Nucleus accumbens (tissue), 56 donors: ENCODE data around the gene GFOD2.
"Not testable (repeated sequence)": the region's sequence is repeated elsewhere in the genome, so short reads cannot be mapped to it uniquely, and the experiment has no call there.

Source experiments
- DNase-seq, 56 donors: peaks; one replicate each; lab custom pipeline; 2025; lab: John Stamatoyannopoulos, UW

GFOD2 gene

DNA sequence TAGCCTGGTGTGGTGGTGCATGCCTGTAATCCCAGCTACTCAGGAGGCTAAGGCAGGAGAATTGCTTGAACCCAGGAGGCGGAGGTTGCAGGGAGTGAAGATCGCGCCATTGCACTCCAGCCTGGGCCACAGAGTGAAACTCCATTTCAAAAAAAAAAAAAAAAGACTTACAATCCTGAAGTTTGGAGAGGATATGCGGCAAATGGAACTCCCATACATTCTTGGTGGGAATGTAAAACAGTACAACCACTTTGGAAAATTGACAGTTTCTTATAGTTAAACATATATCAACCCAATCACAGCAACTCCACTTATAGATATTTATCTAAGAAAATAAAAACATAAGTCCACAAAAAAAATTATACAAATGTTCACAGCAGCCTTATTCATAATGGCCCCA is 11.9 kb downstream of the GFOD2 start:
- no peak for DNase-seq

DNA sequence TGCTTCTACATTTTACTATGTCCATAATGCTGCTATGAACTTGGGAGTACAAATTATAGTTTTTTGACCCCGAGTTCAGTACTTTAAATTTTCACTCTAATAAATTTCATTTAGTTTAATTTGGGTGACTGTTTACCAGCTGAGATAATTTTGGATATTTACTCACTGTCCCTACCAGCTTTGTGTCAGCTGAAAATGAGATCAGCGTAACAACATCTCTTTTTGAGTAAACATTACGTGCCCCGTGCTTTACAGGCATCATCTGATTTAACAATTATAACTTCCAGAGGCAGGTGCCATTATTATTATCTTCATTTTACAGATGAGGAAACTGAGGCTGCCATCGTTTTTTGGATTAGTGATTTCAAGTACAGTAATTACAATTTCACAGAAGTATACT is 15.0 kb downstream of the GFOD2 start:
- DNase-seq: no peak

DNA sequence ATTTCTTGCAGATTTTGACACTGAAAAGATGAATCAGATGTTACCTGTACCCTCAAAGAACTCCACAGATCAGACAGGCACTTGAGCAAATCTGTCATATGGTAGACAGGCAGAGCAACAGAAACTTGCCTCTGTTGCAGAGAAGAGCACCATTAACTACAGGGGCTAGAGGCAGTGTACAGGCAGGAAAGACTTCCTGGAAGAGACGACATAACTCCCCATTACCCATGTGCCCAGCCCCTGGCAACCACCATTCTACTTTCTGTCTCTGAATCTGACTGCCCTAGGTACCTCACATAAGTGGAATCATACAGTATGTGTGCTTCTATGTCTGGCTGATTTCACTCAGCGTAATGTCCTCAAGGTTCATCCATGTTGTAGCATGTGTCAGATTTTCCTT is 15.5 kb downstream of the GFOD2 start:
- no peak for DNase-seq

- no peak for DNase-seq
Observed at GRCh38 chr16:67702130-67702529, 17.0 kb downstream of the GFOD2 start.

GRCh38 chr16:67701420-67701819 is 17.7 kb downstream of the GFOD2 start:
- no peak for DNase-seq

- DNase-seq: no peak
Observed at GRCh38 chr16:67699265-67699664, 19.9 kb downstream of the GFOD2 start.

DNA sequence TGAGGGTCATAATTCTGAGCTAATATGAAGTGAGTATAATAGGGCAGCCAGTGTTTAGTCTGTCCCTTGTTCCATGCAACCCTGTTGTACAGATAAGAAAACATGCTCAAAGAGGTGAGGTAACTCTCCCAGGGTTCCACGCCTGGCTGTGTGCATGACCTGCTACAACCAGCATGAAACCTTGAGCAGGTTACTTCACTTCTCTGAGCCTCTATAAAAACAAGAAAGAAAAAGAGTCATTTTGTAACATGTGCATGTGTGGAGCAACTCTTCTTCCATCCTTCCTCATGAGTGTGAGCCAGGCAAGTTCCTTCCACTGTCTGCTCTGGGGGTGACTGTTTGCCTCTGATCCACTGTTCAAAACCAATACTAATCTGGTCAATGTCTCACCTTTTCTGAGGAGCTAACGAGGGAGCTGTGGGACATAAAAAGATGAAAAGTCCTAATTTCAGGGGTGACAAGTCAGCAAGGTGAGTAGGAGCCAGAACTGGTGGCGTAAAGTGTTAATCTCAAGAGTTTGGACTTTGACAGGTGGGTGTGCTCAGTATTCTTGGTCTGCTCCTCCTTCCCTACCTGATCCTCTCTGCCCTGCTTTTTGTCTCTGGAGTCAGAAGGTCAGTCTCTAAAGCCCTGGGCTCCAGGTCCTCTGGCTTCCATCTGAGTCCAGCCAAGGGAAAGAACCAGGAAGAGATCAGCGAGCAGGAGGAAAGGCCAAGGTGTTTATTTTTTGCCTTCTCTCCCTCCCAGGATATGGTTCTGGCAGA is 21.5 kb downstream of the GFOD2 start:
- DNase-seq: no peak

DNA sequence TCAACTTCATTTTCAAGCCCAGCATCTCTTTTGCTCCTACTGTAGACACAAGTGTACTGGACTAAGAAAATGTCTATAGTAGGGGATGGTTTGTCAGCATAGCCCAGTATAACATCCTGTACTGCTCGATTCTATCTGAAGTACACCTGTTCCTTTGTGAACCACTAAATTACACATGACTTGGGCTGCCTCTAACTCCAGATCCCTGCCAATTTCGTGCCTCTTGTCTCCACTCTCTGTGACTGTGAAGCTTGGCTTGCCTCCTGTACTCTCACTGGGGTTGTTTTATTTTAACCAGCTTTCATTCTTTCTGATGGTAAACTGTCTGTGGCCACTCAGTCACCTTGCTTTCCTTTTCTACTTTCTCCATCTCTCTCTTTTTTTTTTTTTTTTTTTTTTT is 24.5 kb downstream of the GFOD2 start:
- no peak for DNase-seq

- DNase-seq: not testable (repeated sequence)
Observed at GRCh38 chr16:67693517-67694285, 25.4 kb downstream of the GFOD2 start.

DNA sequence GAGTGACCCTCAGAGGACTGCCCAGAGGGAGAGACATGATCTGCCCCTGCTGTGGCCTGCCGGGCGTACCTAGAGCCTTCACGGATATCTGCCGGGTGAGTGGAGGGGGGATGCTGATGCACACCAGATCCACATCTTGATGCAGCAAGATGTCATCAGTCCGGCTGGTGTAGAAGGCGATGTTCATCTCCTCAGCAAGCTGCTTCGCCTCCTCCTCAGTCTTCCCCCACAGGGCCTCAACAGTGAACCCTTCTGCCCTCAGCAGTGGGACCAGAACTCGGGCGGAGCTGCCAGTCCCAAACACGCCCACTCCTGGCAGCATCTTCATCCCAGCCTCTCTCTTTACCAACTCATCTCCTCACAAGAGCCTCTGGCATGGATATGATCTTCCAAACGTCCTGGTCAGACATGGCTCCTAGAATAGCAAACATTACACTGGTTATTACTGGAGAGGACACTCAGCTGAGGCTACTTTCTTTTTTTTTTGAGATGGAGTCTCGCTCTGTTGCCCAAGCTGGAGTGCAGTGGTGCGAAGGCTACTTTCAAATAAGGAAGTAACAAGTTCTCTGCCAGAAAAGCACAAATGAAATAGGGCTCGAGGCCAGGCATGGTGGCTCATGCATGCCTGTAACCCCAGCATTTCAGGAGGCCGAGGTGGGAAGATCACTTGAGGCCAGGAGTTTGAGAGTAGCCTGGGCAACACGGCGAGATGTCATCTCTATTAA is 33.6 kb downstream of the GFOD2 start:
- no peak for DNase-seq

GRCh38 chr16:67683767-67684166 is 35.3 kb downstream of the GFOD2 start:
- no peak for DNase-seq

DNA sequence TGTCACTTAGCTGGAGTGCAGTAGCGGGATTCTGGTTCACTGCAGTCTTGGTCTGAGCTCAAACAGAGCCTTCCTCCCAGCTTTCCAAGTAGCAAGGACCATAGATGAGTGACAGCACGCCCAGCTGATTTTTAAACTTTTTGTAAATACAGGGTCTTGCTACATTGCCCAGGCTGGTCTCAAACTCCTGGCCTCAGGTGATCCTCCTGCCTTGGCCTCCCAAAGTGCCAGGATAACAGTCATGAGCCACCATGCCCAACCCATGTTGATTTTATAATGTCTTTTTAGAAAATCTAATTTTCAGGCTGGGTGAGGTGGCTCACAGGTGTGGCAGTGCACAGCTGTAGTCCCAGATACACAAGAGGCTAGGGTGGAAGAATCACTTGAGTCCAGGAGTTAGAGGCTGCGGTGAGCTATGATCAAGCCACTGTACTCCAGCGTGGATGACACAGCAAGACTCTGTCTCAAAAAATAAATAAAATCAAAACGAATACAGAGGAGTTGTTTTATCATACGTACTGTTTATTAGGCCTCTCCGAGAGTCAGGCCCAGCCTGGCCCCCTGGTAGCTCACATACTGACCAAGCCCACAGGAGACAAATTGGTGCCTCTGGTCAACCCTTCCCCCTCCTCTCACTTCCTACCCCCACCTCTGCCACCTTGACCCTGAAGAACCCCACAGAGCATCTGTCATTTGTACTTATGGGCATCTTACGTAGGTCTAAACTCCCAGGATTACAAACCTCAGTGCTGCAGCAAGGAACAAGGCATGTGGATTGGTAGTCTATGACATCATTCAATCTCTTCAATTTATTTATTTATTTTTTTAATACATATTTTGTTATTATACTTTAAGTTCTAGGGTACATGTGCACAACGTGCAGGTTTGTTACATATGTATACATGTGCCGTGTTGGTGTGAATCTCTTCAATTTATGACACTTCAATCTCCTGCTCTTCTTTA is 38.9 kb downstream of the GFOD2 start:
- no peak for DNase-seq

DNA sequence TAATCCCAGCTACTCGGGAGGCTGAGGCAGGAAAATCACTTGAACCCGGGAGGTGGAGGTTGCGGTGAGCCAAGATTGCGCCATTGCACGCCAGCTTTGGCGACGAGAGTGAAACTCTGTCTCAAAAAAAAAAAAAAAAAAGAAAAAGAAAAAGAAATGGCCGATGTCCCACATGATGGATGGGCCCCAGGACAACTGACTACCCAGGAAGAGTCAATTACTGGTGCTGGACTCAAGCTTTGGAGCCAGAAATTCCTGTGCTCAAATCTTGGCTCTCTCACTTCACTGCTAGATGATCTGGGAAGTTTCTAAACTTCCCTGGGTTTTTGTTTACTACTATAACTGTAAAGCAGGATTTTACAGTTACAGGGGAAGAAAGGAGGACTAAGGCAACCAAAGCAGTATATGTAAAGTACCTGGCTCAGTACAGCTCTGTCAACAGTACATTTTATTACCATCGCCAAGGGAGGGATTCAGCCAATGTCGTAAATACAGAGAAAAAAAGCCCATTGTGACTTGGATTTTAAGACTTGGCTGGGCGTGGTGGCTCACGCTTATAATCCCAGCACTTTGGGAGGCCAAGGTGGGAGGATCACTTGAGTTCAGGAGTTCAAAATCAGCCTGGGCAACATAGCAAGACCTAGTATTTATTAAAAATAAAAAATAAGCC is 40.6 kb downstream of the GFOD2 start:
- no peak for DNase-seq

DNA sequence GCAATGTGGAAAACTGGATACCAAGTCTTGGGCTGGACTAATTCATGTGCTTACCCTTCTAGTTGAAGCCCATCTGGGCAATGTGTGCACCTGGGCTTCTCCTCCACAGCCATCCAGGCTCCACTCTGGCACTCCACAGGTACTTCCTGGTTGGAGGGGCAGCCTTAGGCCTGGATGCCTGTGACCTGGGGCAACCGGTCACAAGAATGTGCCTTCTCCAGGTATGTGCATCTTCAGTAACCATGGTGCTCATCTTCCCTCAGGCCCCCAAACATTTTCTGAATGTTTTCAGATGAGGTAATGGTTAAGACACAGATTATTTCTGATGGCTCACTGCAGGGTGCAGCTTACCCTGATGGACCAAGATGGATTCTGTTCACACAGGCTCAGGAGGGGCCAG is 41.4 kb downstream of the GFOD2 start:
- DNase-seq: no peak

DNA sequence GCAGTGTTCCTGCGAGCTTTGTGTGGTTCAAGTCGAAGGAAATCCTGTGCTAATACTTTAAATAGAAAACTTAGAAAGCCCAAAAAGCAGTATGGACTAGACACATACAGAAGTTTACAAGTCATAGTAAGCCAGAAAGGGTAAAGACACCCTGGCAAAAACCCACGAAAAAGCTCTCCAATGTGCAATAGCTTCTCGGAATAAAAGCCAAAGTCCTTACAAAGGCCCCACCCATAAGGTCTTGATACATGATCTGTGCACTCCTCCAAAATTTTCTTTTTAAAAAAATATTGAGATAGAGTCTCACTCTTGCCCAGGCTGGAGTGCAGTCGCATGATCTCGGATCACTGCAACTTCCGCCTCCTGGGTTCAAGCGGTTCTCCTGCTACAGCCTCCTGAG is 42.2 kb downstream of the GFOD2 start:
- no peak for DNase-seq

DNA sequence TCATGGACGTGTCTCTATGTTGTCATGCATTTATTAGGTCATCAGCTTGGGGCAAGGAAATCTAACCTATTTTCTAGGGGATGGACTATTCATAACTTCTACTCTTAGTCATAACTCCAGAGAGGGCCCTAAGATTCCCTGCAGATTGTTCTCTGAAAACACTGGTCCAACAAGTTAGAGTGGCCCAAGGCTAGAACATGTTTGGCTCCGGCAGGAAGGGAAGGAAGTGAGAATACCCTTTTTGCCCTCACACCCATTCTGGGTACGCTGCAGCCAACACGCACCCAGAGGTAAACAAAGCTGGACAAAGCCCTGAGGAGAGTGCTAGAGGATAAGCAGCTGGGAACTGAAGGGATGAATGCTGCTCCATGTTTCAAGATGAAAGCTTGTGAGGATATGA is 42.6 kb downstream of the GFOD2 start:
- DNase-seq: no peak

DNA sequence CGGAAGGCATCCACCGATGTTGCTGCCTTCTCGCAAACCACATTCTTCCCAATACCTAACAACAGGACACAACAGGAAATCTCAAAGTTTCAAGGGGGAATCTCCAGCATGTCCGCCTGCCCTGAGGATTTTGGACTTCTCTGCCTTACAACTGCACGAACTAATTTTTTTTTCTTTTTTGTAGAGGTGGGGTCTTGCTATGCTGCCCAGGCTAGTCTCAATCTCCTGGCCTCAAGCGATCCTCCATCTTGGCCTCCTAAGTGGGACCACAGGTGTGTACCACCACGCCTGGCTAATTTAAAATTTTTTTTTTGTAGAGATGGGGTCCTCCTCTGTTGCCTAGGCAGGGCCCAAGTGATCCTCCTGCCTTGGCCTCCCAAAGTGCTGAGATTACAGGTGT is 43.1 kb downstream of the GFOD2 start:
- no peak for DNase-seq

DNA sequence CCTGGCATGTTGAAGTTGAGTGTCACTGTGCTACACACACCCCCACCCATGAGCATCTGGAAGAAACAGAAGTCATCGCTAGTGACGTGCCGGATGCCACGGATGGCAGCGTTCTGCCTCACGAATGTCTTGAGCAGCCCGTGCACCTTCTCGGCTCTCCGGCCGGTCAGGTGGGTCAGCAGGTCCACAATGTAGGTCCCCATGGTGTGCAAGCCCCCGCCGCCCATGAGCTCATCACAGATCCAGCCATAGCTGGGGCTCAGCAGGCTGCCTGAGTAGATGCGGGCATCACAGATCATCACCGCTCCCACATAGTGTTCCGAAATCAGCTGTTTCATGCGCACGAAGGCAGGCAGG is 43.6 kb downstream of the GFOD2 start:
- no peak for DNase-seq

DNA sequence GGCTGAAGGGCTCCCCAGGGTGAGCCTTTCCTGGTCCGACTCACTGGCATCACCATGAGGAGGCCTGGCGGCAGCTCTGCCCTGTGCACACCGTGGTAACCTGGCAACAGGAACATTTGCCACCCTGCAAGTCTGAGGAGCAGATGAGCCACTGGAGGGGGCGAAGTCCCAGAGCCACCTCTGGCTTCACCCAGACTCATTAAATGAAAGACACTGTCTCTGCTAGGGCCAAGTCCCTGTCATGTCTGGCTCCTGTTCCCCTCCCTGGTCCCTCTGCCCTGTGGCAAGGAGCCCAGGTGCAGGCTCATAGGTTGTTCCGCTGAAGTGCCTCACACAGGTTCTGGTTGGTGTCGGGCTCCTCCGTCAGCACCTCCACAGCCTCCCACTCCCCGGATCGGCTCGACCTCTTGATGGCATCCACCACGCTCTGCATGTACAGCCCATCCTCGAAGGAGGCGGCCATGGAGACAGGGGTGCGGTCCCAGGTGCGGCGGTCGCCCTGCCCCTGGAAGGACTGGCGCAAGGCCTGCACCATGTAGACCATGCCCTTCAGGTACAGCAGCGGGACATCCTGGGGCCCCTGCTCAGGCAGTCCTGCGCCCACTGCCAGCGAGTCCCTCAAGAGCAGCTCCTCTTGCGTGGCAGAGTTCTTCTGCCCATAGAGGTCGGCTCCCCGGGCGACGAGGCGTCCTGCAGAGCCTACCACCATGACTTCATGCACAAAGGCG is 44.1 kb downstream of the GFOD2 start:
- no peak for DNase-seq
